ENCODE data around the gene RAB8B.

The RAB8B gene

DNA sequence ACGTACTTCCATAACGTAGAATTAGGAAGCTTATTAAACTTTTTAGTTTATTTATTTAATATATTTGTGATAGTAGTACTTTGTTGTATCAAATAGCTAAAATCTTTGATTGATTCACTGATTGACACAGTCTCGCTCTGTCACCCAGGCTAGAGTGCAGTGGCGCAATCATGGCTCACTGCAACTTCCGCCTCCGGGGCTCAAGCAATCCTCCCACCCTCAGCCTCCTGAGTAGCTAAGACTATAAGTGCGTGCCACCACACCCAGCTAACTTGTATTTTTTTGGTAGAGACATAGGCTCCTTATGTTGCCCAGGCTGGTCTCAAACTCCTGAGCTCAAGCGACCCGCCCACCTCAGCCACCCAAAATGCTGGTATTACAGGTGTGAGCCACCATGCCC, 93.7 kb downstream of the RAB8B start:
- H3K9ac ChIP-seq (ENCODE audit: low read depth in 1 of 2, low read length in 2 of 2), result no peak overlapping the region
- peaks cover 1 to 3% of the 10 kb centered on the region in 2 donors for H3K4me1 ChIP-seq (ENCODE audit: control insufficient read depth in 2 of 2, insufficient read depth in 2 of 2, low read length in 2 of 2)
- H3K36me3 ChIP-seq (ENCODE audit: control insufficient read depth in 2 of 2, insufficient read depth in 2 of 2, low read length in 2 of 2), result no peaks in the 10 kb centered on the region
- no peaks in the 10 kb centered on the region for H3K9me3 ChIP-seq (ENCODE audit: control insufficient read depth in 2 of 2, low read length in 2 of 2)
- no peak overlapping the region for H3K4me3 ChIP-seq (ENCODE audit: low read length in 2 of 2)
- H3K27ac ChIP-seq (ENCODE audit: low read depth in 2 of 2, low read length in 2 of 2), result no peak overlapping the region
- H3K27me3 ChIP-seq (ENCODE audit: control insufficient read depth in 2 of 2, insufficient read depth in 2 of 2, low read length in 2 of 2), result no peaks in the 10 kb centered on the region

DNA sequence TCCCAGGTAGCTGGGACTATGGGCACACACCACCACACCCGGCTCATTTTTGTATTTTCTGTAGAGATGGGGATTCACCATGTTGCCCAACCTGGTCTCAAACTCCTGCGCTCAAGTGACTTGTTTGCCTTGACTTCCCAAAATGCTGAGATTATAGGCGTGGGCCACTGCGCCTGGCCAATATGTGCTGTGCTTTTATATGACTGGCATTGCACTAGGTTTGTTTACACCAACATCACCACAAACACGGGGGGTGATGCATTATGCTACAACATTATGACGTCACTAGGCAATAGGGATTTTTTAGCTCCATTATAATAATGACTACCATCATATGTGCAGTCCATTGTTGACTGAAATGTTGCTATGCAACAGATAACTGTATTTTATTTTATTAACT, 94.9 kb downstream of the RAB8B start:
- no peak overlapping the region for H3K27ac ChIP-seq (ENCODE audit: low read depth in 2 of 2, low read length in 2 of 2)
- H3K9me3 ChIP-seq (ENCODE audit: control insufficient read depth in 2 of 2, low read length in 2 of 2), result no peaks in the 10 kb centered on the region
- no peak overlapping the region for H3K9ac ChIP-seq (ENCODE audit: low read depth in 1 of 2, low read length in 2 of 2)
- H3K4me3 ChIP-seq (ENCODE audit: low read length in 2 of 2), result no peak overlapping the region
- no peaks in the 10 kb centered on the region for H3K36me3 ChIP-seq (ENCODE audit: control insufficient read depth in 2 of 2, insufficient read depth in 2 of 2, low read length in 2 of 2)
- H3K4me1 ChIP-seq (ENCODE audit: control insufficient read depth in 2 of 2, insufficient read depth in 2 of 2, low read length in 2 of 2), result no peaks in the 10 kb centered on the region
- no peaks in the 10 kb centered on the region for H3K27me3 ChIP-seq (ENCODE audit: control insufficient read depth in 2 of 2, insufficient read depth in 2 of 2, low read length in 2 of 2)

DNA sequence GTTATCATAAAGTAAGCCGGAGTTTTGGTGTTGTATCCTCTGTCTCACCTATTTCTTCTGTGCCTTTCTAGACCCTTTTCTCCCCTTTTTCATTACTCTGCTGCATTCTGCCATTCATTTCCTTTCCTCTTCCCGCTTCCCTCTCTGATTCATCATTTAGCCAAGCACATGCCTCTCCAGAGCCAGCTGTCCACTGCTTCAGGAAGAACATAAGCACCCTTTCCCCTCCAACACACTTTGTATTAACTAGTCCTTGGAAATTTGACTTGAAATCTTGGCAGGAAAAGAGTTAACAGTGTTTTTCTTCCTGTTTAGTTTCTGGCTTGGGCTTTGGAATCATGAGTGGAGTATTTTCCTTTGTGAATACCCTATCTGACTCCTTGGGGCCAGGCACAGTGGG, 97.7 kb downstream of the RAB8B start:
- no peaks in the 10 kb centered on the region for H3K27me3 ChIP-seq (ENCODE audit: control insufficient read depth in 2 of 2, insufficient read depth in 2 of 2, low read length in 2 of 2)
- no peak overlapping the region for H3K4me3 ChIP-seq (ENCODE audit: low read length in 2 of 2)
- H3K36me3 ChIP-seq (ENCODE audit: control insufficient read depth in 2 of 2, insufficient read depth in 2 of 2, low read length in 2 of 2), result no peaks in the 10 kb centered on the region
- H3K9ac ChIP-seq (ENCODE audit: low read depth in 1 of 2, low read length in 2 of 2), result no peak overlapping the region
- H3K27ac ChIP-seq (ENCODE audit: low read depth in 2 of 2, low read length in 2 of 2), result no peak overlapping the region
- no peaks in the 10 kb centered on the region for H3K9me3 ChIP-seq (ENCODE audit: control insufficient read depth in 2 of 2, low read length in 2 of 2)
- H3K4me1 ChIP-seq (ENCODE audit: control insufficient read depth in 2 of 2, insufficient read depth in 2 of 2, low read length in 2 of 2), result no peaks in the 10 kb centered on the region

- no peak overlapping the region for H3K27ac ChIP-seq (ENCODE audit: low read depth in 2 of 2, low read length in 2 of 2)
Measured at GRCh38 chr15:63288342-63288741, 98.9 kb downstream of the RAB8B start.

DNA sequence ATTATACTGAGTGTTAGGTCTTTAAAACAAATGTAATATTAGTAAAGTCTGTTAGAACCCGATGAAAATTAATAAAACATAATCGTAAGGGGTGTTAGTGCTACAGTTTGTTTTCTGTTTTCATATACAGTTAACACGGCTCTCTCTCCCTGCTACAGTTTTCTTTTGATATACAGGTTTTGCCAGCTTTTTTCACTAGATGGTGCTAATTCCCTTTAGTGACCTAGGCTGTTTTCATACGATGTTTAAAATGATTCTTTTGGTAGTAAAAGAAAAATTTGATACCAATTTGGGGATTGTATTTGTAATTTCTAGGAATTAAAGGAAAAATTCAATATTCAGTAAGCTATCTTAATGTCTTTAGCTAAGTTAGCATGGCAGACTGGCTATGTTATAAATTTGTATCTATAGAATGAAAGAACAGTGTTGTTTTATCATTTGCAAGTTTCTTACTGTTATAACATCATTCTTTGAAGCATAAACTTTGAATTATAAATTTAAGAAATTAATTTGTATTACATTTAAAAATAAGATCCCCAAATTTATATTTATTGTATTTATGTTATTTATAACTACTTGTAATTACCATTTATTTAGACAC, 99.5 kb downstream of the RAB8B start:
- no peaks in the 10 kb centered on the region for H3K9me3 ChIP-seq (ENCODE audit: control insufficient read depth in 2 of 2, low read length in 2 of 2)
- no peaks in the 10 kb centered on the region for H3K27me3 ChIP-seq (ENCODE audit: control insufficient read depth in 2 of 2, insufficient read depth in 2 of 2, low read length in 2 of 2)
- H3K4me3 ChIP-seq (ENCODE audit: low read length in 2 of 2), result no peak overlapping the region
- no peak overlapping the region for H3K27ac ChIP-seq (ENCODE audit: low read depth in 2 of 2, low read length in 2 of 2)
- no peaks in the 10 kb centered on the region for H3K4me1 ChIP-seq (ENCODE audit: control insufficient read depth in 2 of 2, insufficient read depth in 2 of 2, low read length in 2 of 2)
- H3K36me3 ChIP-seq (ENCODE audit: control insufficient read depth in 2 of 2, insufficient read depth in 2 of 2, low read length in 2 of 2), result no peaks in the 10 kb centered on the region
- H3K9ac ChIP-seq (ENCODE audit: low read depth in 1 of 2, low read length in 2 of 2), result no peak overlapping the region

More at GRCh38 chr15:63288342-63288741, 98.9 kb downstream of the RAB8B start:
- H3K36me3 ChIP-seq (ENCODE audit: control insufficient read depth in 2 of 2, insufficient read depth in 2 of 2, low read length in 2 of 2), result no peaks in the 10 kb centered on the region
- H3K27me3 ChIP-seq (ENCODE audit: control insufficient read depth in 2 of 2, insufficient read depth in 2 of 2, low read length in 2 of 2), result no peaks in the 10 kb centered on the region
- no peaks in the 10 kb centered on the region for H3K4me1 ChIP-seq (ENCODE audit: control insufficient read depth in 2 of 2, insufficient read depth in 2 of 2, low read length in 2 of 2)
- no peak overlapping the region for H3K9ac ChIP-seq (ENCODE audit: low read depth in 1 of 2, low read length in 2 of 2)
- H3K4me3 ChIP-seq (ENCODE audit: low read length in 2 of 2), result no peak overlapping the region
- H3K9me3 ChIP-seq (ENCODE audit: control insufficient read depth in 2 of 2, low read length in 2 of 2), result no peaks in the 10 kb centered on the region

DNA sequence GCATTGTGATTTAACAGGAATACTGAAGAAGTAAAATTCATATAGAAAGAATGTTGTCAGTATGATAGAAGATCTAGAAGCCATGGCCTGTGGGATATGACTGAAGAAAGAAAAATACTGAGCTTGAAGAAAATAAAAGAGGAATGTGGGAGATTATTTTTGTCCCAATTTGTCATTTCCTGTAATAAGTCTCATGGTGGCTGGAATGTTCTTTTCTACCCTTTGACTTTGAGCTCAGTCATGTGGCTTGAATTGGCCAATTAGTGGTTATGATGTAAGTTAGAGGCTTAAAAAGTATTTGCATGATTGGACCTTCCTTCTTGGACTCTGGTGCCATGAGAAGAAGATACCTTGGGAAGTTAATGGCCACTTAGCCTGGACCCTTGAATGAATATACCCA, 102.1 kb downstream of the RAB8B start:
- Histone ChIP-seq H3K4me3 (ENCODE audit: low read length in 2 of 2) (no peak overlapping the region), H3K36me3 (ENCODE audit: control insufficient read depth in 2 of 2, insufficient read depth in 2 of 2, low read length in 2 of 2) (no peaks in the 10 kb centered on the region), H3K27ac (ENCODE audit: low read depth in 2 of 2, low read length in 2 of 2) (no peak overlapping the region), H3K9ac (ENCODE audit: low read depth in 1 of 2, low read length in 2 of 2) (no peak overlapping the region), H3K4me1 (ENCODE audit: control insufficient read depth in 2 of 2, insufficient read depth in 2 of 2, low read length in 2 of 2) (peaks cover 0 to 7% of the 10 kb centered on the region in 2 donors), H3K27me3 (ENCODE audit: control insufficient read depth in 2 of 2, insufficient read depth in 2 of 2, low read length in 2 of 2) (no peaks in the 10 kb centered on the region), H3K9me3 (ENCODE audit: control insufficient read depth in 2 of 2, low read length in 2 of 2) (no peaks in the 10 kb centered on the region)

DNA sequence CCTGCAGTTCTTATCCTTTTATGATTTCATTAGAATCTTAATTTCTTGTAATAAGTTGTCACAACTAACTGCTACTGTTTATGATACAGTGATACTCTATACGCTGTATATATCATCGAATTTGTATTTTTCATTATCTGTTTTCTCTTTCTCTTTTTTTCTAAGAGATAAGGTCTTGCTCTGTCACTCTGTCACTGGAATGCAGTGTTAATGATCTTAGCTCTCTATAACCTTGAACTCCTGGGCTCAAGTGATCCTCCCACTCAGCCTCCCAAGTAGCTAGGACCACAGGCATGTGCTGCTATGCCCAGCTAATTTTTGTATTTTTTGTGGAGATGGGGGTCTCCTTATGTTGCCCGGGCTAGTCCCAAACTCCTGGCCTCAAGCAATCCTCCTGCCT, 102.8 kb downstream of the RAB8B start:
- no peak overlapping the region for H3K4me3 ChIP-seq (ENCODE audit: low read length in 2 of 2)
- no peaks in the 10 kb centered on the region for H3K27me3 ChIP-seq (ENCODE audit: control insufficient read depth in 2 of 2, insufficient read depth in 2 of 2, low read length in 2 of 2)
- no peaks in the 10 kb centered on the region for H3K9me3 ChIP-seq (ENCODE audit: control insufficient read depth in 2 of 2, low read length in 2 of 2)
- H3K36me3 ChIP-seq (ENCODE audit: control insufficient read depth in 2 of 2, insufficient read depth in 2 of 2, low read length in 2 of 2), result no peaks in the 10 kb centered on the region
- H3K27ac ChIP-seq (ENCODE audit: low read depth in 2 of 2, low read length in 2 of 2), result no peak overlapping the region
- H3K9ac ChIP-seq (ENCODE audit: low read depth in 1 of 2, low read length in 2 of 2), result no peak overlapping the region
- peaks cover 0 to 7% of the 10 kb centered on the region in 2 donors for H3K4me1 ChIP-seq (ENCODE audit: control insufficient read depth in 2 of 2, insufficient read depth in 2 of 2, low read length in 2 of 2)

GRCh38 chr15:63292771-63293170, 103.4 kb downstream of the RAB8B start:
- H3K4me1 ChIP-seq (ENCODE audit: control insufficient read depth in 2 of 2, insufficient read depth in 2 of 2, low read length in 2 of 2), result peaks cover 0 to 7% of the 10 kb centered on the region in 2 donors
- H3K4me3 ChIP-seq (ENCODE audit: low read length in 2 of 2), result no peak overlapping the region
- no peaks in the 10 kb centered on the region for H3K36me3 ChIP-seq (ENCODE audit: control insufficient read depth in 2 of 2, insufficient read depth in 2 of 2, low read length in 2 of 2)
- H3K9me3 ChIP-seq (ENCODE audit: control insufficient read depth in 2 of 2, low read length in 2 of 2), result no peaks in the 10 kb centered on the region
- H3K9ac ChIP-seq (ENCODE audit: low read depth in 1 of 2, low read length in 2 of 2), result no peak overlapping the region
- H3K27ac ChIP-seq (ENCODE audit: low read depth in 2 of 2, low read length in 2 of 2), result no peak overlapping the region
- no peaks in the 10 kb centered on the region for H3K27me3 ChIP-seq (ENCODE audit: control insufficient read depth in 2 of 2, insufficient read depth in 2 of 2, low read length in 2 of 2)

DNA sequence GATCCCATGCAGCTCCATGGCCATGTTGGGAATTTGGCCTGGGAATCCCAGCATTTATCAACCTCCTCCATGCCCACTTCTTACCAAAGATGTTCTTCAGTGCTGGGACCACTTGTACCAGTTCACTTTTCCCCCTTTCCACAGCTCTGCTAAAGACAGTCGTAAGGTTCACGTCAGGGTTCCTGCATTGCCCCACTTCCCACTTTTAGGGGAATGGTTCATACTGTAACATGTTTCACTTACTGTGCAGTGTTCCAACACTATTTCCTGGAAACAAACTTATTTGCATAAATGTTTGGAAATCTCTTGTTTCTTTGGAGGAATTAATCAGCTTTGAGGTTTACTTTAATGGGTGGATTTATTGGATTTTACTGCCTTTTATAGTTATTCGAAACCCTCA, 105.0 kb downstream of the RAB8B start:
- H3K9me3 ChIP-seq (ENCODE audit: control insufficient read depth in 2 of 2, low read length in 2 of 2), result no peaks in the 10 kb centered on the region
- H3K36me3 ChIP-seq (ENCODE audit: control insufficient read depth in 2 of 2, insufficient read depth in 2 of 2, low read length in 2 of 2), result no peaks in the 10 kb centered on the region
- H3K4me3 ChIP-seq (ENCODE audit: low read length in 2 of 2), result no peak overlapping the region
- no peak overlapping the region for H3K27ac ChIP-seq (ENCODE audit: low read depth in 2 of 2, low read length in 2 of 2)
- no peak overlapping the region for H3K9ac ChIP-seq (ENCODE audit: low read depth in 1 of 2, low read length in 2 of 2)
- no peaks in the 10 kb centered on the region for H3K27me3 ChIP-seq (ENCODE audit: control insufficient read depth in 2 of 2, insufficient read depth in 2 of 2, low read length in 2 of 2)
- H3K4me1 ChIP-seq (ENCODE audit: control insufficient read depth in 2 of 2, insufficient read depth in 2 of 2, low read length in 2 of 2), result peaks cover 0 to 7% of the 10 kb centered on the region in 2 donors

DNA sequence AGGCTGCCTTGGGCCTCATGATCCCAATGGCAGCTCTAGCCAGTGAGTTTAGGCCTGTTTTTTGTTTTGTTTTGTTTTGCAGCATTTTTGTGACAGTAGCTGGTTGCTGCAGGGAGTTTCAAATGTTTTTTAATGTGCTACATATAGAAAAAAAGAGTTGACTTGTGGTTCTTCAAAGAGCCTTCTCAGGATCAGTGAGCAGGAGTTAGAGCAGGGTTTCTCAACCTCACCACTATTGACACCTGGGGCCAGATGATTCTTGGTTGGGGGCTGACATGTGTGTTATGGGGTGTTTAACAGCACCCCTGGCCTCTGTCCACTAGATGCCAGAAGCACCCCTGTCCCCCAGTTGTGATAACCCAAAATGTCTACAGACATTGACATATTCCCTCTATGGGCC, 105.9 kb downstream of the RAB8B start:
- Histone ChIP-seq H3K9ac (ENCODE audit: low read depth in 1 of 2, low read length in 2 of 2) (no peak overlapping the region), H3K27me3 (ENCODE audit: control insufficient read depth in 2 of 2, insufficient read depth in 2 of 2, low read length in 2 of 2) (no peaks in the 10 kb centered on the region), H3K36me3 (ENCODE audit: control insufficient read depth in 2 of 2, insufficient read depth in 2 of 2, low read length in 2 of 2) (no peaks in the 10 kb centered on the region), H3K4me1 (ENCODE audit: control insufficient read depth in 2 of 2, insufficient read depth in 2 of 2, low read length in 2 of 2) (peaks cover 0 to 7% of the 10 kb centered on the region in 2 donors), H3K9me3 (ENCODE audit: control insufficient read depth in 2 of 2, low read length in 2 of 2) (no peaks in the 10 kb centered on the region), H3K4me3 (ENCODE audit: low read length in 2 of 2) (no peak overlapping the region), H3K27ac (ENCODE audit: low read depth in 2 of 2, low read length in 2 of 2) (no peak overlapping the region)

DNA sequence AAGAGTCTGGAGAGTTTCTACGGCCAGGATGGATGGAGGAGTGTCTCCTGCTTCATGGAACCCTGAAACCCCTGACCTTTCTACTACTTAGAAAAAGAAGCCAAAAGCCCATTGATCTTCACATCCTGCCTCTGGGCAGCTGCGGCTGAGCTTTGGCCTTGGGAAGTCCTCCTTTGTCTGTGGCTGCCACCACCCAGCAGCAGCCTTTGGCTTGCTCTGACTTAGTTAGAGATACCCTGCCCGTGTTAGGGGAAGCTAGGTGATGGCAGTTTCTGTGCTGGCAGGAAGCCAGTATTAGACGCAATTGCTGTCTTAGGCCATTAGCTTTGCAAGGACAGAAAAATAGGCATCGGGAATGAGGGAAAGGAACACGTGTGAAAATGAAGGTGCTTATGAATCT, 106.8 kb downstream of the RAB8B start:
- Histone ChIP-seq H3K9ac (ENCODE audit: low read depth in 1 of 2, low read length in 2 of 2) (no peak overlapping the region), H3K36me3 (ENCODE audit: control insufficient read depth in 2 of 2, insufficient read depth in 2 of 2, low read length in 2 of 2) (no peaks in the 10 kb centered on the region), H3K27me3 (ENCODE audit: control insufficient read depth in 2 of 2, insufficient read depth in 2 of 2, low read length in 2 of 2) (no peaks in the 10 kb centered on the region), H3K27ac (ENCODE audit: low read depth in 2 of 2, low read length in 2 of 2) (no peak overlapping the region), H3K9me3 (ENCODE audit: control insufficient read depth in 2 of 2, low read length in 2 of 2) (no peaks in the 10 kb centered on the region), H3K4me3 (ENCODE audit: low read length in 2 of 2) (no peak overlapping the region), H3K4me1 (ENCODE audit: control insufficient read depth in 2 of 2, insufficient read depth in 2 of 2, low read length in 2 of 2) (peaks cover 0 to 7% of the 10 kb centered on the region in 2 donors)

Data from mucosa of rectum (tissue), 2 donors.